Measurements from ENCODE around the gene RBM26.

DNA sequence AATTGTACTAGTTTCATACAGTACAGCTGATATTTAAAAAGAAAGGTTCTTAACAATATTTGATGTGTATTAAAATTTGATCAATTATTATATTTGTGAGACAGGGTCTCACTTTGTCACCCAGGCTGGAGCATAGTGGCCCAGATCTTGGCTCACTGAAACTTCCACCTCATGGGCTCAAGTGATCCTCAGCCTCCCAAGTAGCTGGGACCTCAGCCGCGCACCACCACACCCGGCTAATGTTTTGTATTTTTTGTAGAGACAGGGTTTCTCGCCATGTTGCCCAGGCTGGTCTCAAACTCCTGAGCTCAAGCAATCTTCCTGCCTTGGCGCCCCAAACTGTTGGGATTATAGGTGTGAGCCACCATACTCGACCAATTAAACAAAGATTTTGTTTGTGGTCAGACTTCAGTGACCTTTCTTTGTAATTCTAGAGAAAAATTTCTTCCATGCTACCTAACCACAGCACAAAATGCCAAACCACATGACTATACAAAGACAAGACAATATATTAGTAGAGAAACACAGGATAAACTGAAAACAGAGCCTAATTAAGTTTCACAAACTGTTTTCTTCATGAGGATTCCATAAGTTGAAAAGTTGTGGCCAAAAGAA is 59.6 kb downstream of the RBM26 start:
- TF ChIP-seq CTCF (IDR thresholded peaks at IDR 0.05 in 4 of 5, conservative IDR thresholded peaks at IDR 0.05 in 1 of 5) (no peak), POLR2A (IDR thresholded peaks at IDR 0.05) (no peak)
